Stimulated activated CD4-positive, alpha-beta T cell treated with anti-CD3 and anti-CD28 coated beads, Interleukin-15, amount 100 ng/mL, for 24 hours (primary cell): Measurements from ENCODE around the gene LRMDA.

Experiments
- DNase-seq: peaks from one replicate; pipeline ENCODE4 v3.0.0-alpha.2; 2020

The LRMDA gene

DNA sequence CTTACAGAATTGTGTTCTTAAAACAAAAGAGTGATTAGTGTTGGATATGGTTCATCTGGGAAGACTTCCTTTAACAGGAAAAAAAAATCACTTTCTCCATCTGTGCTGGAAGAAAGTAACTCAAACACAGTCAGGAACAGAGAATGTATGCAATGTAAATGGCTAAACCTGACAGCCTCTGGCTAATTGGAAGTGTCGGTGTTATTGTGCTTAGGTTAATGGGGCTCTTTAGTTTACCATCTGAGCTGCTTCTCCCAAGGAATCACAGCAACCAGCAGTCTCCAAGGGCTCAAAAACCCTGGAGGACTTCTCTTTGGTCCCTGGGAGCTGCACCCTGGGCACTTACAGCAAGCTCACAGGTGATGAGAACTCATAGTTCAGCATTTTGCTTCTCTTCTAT, 724.5 kb downstream of the LRMDA start:
- no peak for DNase-seq

- DNase-seq = no peak
Observed at GRCh38 chr10:76160446-76161300, 729.2 kb downstream of the LRMDA start.

DNA sequence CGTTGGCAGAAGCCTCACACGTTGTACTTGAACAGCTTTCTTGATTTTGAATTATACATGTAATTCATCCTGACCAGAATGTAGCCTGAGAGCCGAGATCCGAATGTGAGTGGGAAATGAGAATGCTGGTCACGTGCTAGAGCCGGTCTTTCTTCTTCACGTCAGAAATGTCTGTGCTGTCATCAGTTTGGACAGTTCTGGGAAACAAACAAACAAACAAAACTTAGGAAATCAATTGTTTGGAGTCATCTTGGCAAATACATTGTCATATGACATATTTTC, 729.8 kb downstream of the LRMDA start:
- DNase-seq = no peak

GRCh38 chr10:76168437-76168836, 737.0 kb downstream of the LRMDA start:
- peak; percentile 2 for DNase-seq

DNA sequence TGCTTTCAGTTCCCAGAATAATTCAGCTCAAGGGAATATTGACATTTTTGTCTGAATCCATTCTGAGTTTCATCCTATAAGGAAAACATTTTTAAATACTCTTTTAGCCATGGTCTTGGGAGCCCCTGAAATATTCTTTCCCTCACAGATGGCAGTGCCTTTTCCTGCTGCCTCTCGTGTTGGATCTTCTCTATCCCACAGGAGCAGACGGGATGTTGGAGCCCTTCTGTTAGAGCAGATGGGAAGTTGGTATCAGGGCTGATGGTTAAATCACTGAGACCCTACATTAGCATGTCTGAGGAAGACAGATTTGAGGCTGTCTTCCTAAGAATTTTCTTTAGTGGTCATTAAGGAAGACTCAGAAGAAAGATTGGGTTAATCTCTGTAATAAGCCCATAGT, 737.8 kb downstream of the LRMDA start:
- DNase-seq = no peak

DNA sequence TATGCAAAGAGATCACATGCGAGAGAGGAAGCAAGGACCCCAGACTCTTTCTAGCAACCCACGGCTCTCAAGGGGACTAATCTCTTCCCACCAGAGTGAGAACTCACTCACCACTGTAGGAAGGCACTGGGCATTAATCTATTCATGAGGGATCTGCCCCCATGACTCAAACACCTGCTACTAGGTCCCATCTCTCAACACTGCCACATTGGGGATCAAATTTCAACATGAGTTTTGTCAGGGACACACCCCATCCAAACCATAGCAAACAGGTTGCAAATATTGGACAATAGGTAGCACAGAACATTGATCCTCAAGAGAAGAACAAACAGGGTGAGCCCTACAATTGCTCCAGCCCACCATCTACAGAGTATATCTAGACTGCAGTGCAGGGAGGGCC, 740.6 kb downstream of the LRMDA start:
- no peak for DNase-seq

DNA sequence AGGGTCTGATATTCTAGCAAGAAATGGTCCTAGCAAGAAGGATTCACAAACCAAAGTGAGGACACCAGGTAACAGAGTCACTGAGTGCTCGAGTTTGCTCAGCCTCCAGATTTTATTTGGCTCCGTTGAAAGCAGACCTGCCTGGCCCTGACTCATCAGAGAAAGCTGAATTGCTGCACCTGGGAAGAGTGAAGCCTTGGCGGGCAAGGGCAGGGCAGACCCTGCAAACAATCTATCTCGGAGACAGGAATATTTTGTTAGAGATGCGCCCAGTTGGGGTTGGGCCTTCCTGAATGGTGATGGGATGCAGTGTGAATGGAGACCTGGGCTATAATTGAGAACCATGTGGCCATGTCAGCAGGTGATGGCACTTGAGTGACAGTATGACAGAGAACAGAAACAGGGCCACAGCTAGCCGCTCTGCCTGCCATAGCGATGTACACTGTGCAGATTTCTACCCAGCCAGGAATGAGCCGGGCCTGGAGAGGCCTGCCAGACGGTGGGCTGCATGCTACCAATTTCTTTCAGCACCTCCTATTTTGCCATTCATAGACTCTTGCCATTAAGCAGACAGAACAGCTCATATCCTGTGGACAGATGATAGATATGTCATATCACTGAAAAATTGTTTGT, 744.2 kb downstream of the LRMDA start:
- DNase-seq = no peak

DNA sequence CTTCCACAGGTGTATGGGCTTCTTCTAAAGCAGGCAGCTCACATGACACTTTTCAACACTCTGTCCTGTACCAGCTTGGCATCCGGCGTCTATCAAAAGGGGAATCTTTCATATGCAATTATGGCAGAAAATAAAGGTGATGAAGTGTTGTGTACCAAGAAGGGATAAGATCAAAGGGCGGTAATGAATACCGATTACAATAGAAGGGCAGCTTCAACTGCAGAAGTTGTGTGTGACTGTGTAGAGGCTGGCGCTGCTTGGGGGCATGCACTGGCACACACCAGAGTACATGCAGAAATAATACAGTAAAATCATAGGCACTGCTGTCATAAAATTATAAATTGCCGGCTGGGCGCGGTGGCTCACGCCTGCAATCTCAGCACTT, 744.7 kb downstream of the LRMDA start:
- no peak for DNase-seq

GRCh38 chr10:76177936-76178335, 746.5 kb downstream of the LRMDA start:
- no peak for DNase-seq

DNA sequence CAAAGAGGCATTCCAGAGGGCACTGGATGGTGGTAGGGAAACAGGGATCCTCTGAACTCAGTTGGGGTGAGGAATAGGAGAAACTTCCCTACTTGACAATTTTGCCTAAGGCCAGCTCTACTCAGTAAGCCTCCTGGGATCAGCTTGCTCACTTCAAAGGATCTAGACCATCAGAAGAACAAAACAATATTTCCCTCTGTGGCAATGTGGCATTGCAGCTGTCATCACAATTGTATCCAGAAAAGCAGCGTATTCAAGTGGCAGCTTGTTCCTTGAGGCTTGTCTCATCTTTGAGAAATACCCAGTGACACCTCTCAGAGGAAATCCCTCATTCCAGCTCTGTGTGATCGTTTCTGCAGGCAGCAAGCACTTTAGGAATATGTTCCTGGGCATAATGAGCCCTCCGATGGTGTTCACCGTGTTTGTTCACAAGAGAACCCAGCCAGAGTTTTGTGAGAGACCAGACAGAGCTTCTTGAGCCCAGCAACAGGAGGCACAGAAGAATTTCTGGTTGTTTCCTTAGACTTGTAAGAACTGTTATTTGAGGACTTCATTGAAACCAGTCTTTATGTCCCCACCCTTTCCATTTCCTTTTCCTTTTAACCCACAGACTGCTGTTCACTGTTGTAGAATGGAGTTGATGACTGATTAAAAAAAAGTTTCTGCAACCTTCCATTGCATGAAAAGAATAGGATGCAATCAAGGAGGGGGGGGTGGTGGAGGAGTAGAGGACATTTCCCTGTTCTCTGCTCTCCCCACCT, 747.3 kb downstream of the LRMDA start:
- no peak for DNase-seq

GRCh38 chr10:76179806-76180205, 748.4 kb downstream of the LRMDA start:
- DNase-seq = no peak

DNA sequence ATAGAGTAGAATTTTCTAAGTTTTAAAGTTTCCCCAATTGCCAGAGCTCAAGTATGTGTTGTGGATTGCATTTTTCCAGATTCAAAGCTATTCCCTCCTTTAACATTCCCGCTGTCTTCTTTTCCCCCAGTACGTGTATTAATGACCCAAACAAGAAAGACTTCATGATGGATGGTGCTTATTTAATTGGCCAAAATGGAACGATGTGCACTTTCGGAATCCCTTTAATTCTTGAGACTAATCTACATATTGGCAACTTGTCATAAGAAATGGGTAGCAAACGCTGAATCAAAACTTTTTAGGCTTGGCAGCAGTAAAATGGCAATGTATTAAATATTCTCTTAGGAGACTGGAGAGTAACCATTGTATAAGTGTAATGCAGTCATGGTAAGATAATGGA, 753.2 kb downstream of the LRMDA start:
- no peak for DNase-seq

DNA sequence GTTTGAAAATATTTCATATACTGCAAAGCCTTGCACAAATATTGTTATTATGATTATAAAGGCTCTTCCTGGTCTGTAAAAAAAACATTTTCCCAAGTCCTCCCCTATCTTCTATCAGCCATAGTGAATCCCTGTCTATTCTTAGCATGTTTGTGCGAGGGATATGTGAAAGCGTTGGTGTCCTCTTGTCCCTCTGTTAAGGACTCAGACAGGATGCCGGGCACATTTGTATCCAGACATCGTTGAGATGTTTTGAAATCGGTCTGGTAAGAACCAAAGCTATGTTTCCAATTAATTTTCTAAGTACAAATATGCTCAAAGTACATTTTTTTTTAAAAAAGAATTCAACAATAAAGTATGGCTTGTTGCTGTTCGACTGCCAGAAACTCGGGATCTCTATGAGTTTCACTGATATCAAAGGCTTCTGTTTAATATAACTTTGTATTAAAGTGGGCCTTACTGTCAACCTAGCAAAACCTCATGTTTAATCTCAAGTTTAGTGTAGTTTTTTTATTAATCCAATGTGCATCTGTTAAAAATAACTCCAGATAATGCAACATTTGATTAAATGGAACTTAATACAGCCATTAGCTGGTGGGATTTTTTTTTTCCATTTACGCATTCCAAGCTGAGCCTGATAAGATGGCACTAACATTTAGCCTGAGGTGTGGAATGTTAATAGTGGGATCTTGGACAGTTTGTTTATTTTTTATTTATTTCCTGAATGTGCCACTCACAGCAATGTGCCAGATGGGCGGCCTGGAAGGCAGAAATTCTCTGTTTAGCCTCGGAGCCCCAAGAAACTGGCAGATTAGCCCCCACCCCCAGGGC, 754.3 kb downstream of the LRMDA start:
- no peak for DNase-seq

DNA sequence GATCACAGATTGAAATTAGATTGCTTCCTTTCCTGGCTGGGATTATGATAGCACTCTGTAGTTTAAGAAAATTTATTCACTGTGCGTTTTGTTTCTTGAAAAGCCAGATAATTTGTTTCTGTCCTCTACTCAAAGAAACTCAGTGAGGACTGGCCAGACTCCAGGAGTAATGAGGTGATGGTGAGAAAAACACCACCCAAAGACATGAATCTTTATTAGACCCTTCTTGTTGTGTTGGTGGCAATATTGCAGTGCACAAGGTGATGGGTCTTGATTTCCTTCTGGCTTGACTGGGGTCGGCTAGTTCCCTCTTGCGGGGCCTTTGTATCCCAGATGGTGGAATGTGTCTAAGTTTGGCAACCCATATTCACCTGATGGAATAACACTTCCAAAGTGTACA, 756.8 kb downstream of the LRMDA start:
- no peak for DNase-seq

- DNase-seq = no peak
Observed at GRCh38 chr10:76190634-76191270, 759.3 kb downstream of the LRMDA start.

DNA sequence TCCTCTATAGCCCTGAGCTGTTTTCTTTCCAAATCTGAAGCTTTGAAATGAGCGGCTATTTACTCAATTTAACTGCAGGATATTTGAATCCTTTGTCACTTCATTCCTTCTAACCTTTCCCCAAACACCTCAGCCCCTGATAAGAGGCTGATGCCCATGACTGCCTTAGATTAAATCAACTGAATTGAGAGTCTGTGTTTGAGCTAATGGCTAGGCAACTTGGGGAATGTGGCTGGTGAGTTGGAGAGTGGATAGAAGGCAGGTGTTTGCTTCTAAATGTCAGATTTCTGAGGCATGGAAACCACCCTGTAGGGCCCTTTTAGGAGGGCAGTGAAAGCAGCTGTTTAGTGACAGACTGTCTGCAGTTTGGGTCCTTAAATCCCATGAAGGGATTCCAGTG, 759.9 kb downstream of the LRMDA start:
- no peak for DNase-seq

- DNase-seq = no peak
Observed at GRCh38 chr10:76192151-76192550, 760.7 kb downstream of the LRMDA start.

DNA sequence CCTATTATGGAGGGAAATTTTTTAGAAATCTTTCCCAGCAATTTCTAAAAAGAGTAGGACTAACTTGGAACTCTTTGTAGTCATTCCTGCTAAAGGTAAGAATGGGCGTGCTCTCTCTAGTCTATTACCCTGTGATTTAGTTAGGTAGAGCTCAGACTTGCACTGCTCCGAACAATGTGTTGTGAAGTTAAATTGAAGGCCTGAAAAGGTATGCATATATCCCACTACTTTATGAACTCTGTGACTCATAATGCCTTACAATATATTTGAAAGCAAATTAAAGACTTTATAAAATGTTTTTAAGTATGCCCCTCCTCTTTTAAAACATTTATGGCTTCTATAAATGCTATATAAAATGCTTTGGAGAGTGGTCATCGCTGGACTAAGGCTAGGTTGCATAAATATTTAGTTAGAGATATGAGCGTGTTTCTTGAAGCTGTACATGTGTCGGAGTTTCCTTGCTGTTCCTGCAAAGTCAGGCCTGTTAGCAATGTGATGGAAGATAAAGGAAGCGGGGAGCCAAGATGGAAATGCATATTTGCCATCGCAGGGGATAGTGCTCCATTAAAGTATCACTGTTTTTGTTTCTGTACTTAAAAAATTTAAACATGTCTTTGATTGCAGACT, 761.4 kb downstream of the LRMDA start:
- DNase-seq = no peak

DNA sequence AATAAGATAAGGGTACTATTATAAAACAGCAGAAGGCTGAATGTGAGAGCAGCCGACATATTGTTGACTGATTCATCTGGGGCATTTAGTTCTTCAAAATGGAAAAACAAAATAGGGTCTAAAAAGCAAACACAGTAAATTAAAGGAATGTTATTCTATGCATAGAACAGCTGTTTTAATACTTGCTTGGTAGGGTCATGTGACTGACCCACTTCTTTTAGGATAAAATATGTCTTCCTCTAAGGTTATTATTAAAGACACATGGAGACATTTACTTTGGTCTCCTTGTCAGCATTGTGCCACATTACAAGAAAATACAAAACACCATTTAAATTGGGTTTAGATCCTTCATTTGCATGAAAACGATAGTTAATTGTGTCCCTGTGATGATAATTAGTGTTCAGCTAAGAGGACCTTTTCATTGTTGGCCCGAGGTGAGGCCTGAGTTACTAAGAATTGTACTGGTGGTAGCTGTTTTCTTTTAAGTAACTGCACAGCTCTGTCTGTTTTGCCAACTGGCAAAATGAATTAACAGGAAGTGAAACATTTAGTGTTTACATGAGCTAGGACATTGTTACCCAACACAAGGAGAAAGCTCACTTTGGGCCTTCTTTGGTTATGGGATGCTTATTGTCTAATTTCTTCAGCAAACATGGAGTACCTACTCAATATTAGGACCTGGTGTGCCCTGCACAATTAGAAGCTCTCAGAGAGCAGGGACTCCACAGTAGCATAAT, 764.4 kb downstream of the LRMDA start:
- no peak for DNase-seq

DNA sequence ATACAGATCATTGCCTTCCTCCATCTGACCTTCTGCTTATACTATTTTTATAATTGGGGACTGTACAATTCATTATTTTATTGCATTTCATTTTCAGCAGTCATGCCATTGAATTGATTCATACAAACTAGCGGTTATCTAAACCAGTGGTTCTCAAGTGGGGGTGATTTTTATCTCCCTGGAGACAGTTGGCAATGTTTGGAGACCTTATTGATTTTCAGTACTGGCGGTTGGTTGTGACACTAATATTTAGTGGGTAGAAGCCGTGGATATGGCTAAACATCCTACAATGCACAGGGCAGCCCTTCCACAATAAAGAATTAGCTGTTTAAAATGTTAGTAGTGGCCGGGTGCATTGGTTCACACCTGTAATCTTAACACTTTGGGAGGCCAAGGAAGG, 765.9 kb downstream of the LRMDA start:
- DNase-seq = no peak

- no peak for DNase-seq
Observed at GRCh38 chr10:76198287-76199035, 767.0 kb downstream of the LRMDA start.
